Measurements from ENCODE around the gene RBM17.
"Not testable (repeated sequence)": the region's sequence is repeated elsewhere in the genome, so short reads cannot be mapped to it uniquely, and the experiment has no call there.

Gene RBM17

DNA sequence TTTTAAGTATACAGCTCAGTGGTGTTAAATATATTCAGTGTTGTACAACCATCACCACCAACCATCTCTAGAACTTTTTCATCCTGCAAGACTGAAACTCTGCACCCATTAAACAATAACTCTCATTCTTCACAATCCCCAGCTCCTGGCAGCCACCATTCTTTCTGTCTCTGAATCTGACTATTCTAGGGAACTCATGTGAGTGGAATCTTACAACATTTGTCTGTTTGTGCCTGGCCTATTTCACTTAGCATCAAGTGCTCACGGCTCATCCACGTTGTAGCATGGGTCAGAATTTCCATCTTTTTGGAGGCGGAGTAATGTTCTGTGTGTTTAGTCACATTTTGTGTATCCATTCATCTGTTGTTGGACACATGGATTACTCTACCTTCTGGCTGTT, 73.1 kb downstream of the RBM17 start:
- DNase-seq, result no peak

DNA sequence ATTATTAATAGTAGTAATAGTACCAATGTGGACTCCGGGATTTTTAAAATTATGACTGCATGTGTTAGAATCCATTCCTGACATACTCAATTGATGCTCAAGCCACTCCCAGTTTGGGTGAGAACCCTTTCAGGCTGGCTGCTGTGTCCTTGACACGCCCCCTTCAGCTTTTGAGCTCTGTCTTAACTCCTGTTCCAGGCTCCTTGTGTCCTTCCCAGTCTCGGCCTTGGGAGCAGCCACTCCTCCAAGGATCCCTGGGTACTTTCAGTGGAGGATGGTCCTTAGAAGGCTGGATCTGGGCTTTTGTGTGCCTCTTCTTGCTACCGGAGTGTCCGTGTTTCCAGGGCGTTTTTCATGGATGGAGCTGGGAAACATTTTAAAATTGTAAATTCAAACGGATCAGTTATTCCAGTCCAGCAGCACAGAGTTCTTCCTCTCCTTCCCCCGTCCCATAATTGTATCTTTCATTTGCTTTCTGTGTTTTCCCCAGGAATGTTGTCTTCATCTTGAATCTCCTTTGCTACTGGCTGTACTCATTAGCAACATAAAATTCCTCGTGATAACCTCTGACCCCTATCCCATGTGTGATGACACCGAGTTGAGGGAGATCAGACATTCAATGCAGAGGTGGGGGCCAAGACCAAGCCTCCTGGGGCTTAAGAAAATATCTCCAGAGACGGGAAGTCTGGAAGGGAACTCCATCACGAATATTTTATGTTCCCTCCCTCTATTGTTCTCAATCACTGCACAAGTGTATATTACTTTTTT, 73.9 kb downstream of the RBM17 start:
- peak; percentile 27 for DNase-seq

DNA sequence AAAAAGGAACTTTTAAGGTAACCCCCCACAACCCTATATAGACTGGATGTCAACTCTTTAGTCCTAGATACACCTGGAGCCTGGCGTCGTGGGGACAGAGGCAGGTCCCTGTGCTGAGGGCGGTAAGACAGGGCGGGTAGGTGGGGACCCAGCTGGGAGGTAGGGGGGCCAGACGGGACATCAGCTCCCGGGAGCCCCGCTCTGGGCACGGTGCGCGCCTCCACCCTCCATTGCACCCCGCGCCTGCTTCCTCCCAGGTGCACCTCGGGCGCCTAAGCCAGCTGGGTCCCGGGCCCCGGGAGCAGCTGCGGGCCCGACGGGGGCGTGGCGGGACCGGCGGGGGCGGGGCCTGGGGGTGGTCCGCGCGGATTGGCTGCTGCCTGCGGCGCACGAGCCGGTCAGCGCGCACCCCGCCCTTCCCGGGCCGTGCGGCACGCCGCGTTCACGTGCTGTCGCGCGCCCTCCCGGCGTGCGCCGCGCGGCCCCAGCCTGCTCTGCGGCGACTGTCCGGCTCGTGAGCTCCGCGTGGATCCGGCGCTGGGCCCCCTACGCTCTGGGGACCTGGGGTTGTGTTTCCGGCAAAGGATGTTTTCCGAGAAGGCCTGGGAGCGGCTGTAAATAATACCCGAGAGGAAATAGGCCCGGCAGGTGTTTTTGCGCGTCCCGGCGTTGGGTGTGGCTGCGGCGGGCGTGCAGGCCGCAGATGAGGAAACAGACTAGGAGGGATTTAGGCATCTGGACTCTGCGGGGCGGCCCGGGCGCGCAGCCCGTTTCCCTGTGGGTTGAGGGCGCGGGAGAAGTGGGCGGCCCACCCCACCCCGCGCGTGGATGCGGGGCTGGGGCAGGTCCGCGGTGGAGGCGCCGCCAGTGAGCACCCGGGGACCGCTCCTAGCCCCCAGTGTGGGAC, 74.8 kb downstream of the RBM17 start:
- peak; percentile 86 for DNase-seq

DNA sequence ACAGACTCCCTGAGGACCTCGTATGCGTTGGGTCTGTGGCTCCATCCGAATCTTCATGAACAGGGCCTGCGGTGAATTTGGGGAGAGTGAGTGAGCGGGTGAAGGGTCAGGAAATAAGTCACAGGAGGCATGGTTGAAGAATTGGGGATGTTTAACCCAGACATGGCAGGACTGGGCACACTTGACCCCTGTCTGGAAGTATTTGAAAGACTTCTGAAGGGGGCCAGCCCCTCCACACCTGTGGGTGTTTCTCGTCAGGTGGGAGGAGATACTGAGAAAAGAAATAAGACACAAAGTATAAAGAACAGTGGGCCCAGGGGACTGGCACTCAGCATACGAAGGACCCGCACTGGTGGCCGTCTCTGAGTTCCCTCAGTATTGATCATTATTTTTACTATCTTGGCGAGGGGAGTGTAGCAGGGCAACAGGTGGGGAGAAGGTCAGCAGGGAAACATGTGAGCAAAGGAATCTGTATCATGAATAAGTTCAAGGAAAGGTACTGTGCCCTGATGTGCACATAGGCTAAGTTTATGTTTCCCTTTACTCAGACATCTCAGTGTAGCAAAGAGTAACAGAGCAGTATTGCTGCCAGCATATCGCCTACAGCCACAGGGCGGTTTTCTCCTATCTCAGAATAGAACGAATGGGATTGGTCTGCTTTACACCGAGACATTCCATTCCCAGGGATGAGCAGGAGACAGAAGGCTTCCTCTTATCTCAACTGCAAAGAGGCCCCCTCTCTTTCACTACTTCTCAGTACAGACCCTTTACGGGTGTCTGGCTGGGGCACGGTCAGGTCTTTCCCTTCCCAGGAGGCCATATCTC, 75.6 kb downstream of the RBM17 start:
- DNase-seq, result no peak

DNA sequence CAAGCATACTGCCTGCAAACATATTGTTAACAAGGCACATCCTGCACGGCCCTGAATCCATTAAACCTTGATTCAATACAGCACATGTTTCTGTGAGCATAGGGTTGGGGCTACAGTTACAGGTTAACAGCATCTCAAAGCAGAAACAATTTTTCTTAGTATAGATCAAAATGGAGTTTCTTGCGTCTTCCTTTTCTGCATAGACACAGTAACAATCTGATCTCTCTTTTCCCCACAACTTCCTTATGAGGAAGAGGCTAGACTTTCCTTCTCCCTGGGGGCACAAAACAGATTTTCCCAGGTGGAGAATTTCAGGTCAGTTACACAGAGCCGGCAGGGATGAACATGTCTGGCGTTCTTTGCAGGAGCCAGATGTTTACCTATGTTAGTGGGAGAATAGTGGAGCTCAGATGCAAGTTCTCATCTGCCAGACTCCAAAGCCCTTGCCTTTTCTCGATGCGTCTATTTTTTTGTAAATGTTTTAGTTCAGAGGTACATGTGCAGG, 76.4 kb downstream of the RBM17 start:
- DNase-seq, result no peak

DNA sequence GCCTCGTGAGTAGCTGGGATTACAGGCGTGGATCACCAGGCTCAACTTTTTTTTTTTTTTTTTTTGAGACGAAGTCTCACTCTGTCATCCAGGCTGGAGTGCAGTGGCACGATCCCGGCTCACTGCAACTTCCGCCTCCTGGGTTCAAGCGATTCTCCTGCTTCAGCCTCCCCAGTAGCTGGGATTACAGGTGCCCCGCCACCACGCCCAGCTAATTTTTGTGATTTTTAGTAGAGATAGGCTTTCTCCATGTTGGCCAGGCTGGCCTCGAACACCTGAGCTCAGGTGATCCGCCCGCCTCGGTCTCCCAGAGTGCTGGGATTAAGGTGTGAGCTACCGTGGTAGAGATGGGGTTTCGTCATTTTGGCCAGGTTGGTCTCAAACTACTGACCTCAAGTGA, 77.1 kb downstream of the RBM17 start:
- DNase-seq, result not testable (repeated sequence)

Measured in fibroblast of skin of back (primary cell).